Coronary artery (tissue), 2 donors: ENCODE results near the gene SH3BP2.

Experiments
- DNase-seq: peaks from one replicate; pipeline ENCODE4 v3.0.0-alpha.2; 2017; ENCODE audit warnings: low spot score
- H3K27ac ChIP-seq, 2 donors: fragments of 200-600 bp; sonication (generic); one replicate each; pipeline ENCODE4 v1.5.1; 2016 to 2019
- H3K4me3 ChIP-seq: fragments of 200-600 bp; sonication (generic); 2 replicates; pipeline ENCODE4 v1.5.1; 2016; ENCODE audit warnings: mild to moderate bottlenecking, moderate library complexity
- CTCF ChIP-seq: fragments of 200-600 bp; sonication (generic); IDR thresholded peaks from one replicate; pipeline ENCODE4 v1.5.1; 2019; ENCODE audit warnings: antibody characterized with exemption

Gene SH3BP2

GRCh38 chr4:2832981-2833670 lies 40.2 kb downstream of the SH3BP2 start:
- H3K27ac ChIP-seq, result no peak overlapping the region
- TF ChIP-seq CTCF, result no peak
- no peak for DNase-seq
- no peak overlapping the region for H3K4me3 ChIP-seq

GRCh38 chr4:2833671-2834000 lies 40.8 kb downstream of the SH3BP2 start:
- H3K27ac ChIP-seq, result no peak overlapping the region
- DNase-seq, result no peak
- no peak for TF ChIP-seq CTCF
- H3K4me3 ChIP-seq, result no peak overlapping the region

- H3K27ac ChIP-seq, result no peak overlapping the region
- DNase-seq, result no peak
- no peak overlapping the region for H3K4me3 ChIP-seq
- TF ChIP-seq CTCF, result no peak
Measured at GRCh38 chr4:2834001-2834921, 41.4 kb downstream of the SH3BP2 start.

- TF ChIP-seq CTCF, result no peak
- Histone ChIP-seq H3K27ac (no peak overlapping the region), H3K4me3 (no peak overlapping the region)
- no peak for DNase-seq
Measured at GRCh38 chr4:2835978-2836377, 43.1 kb downstream of the SH3BP2 start.

GRCh38 chr4:2836391-2836859 lies 43.5 kb downstream of the SH3BP2 start:
- no peak for DNase-seq
- Histone ChIP-seq H3K4me3 (no peak overlapping the region), H3K27ac (peak overlapping the region in 1 of 2 donors; percentile 23)
- TF ChIP-seq CTCF, result no peak

- Histone ChIP-seq H3K27ac (peak overlapping the region in 1 of 2 donors; percentile 74), H3K4me3 (peak overlapping the region; percentile 27)
- no peak for TF ChIP-seq CTCF
- DNase-seq, result peak; percentile 72
Measured at GRCh38 chr4:2837110-2837903, 44.4 kb downstream of the SH3BP2 start.
